Mesothelial cell of epicardium (in vitro differentiated cells): ENCODE measurements around the gene SDR39U1. TPM values are rescaled to one million over a fixed set of nuclear protein-coding genes. Genes with fewer than 3 reads are reported as not detected.

Experiments
- DNase-seq, 2 experiments: peaks; one replicate each; pipeline ENCODE4 v3.0.0; 2021; ENCODE audit warnings: low spot score in 2 of 2; ENCODE audit not compliant: unreplicated experiment in 2 of 2
- H3K27ac Mint-ChIP-seq: 2 replicates; pipeline ENCODE4 v1.8.0; 2021; ENCODE audit warnings: mixed read lengths
- H3K27me3 Mint-ChIP-seq: 2 replicates; pipeline ENCODE4 v1.8.0; 2021; ENCODE audit warnings: low read depth, mixed read lengths
- H3K36me3 Mint-ChIP-seq: 2 replicates; pipeline ENCODE4 v1.8.0; 2021; ENCODE audit warnings: mixed read lengths
- H3K4me1 Mint-ChIP-seq: 2 replicates; pipeline ENCODE4 v1.8.0; 2021; ENCODE audit warnings: mixed read lengths
- H3K4me3 Mint-ChIP-seq: 2 replicates; pipeline ENCODE4 v1.8.0; 2021; ENCODE audit warnings: mild to moderate bottlenecking, moderate library complexity, mixed read lengths
- H3K9me3 Mint-ChIP-seq: 2 replicates; pipeline ENCODE4 v1.8.0; 2021; ENCODE audit warnings: mixed read lengths
- total RNA-seq: library from RNA; stranded (reverse); gene quantifications from 3 replicates; pipeline ENCODE4 v1.2.1, GENCODE V29; 2021
- TF ChIP-seq, protein P1 (sequence below): fragments of 200-600 bp; sonication (generic); IDR thresholded peaks from one replicate; pipeline ENCODE4 v1.5.0; 2021; ENCODE audit warnings: antibody characterized with exemption; ENCODE audit not compliant: unreplicated experiment

Gene SDR39U1
- total RNA-seq, 1 donor from 2014 or later = 69.3 TPM

DNA sequence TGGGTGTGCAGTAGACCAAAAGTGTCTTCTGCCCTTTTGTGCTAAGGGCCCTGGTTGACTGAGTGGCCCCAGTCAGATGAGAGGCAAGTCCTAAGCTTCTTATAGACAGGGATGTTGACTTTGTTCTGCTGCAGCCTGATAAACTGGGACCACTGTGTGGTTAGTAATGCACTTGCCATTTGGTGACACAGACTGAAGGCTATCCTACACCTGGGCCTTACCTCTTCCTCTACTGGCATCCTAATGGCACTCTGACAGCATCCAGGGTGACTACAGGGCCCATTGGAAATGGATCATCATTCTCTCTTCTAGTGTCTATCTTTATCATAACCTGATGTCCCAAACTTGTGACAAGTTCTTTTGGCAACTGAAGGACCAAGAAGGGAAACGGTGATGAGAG lies 3.3 kb downstream of the SDR39U1 start:
- no peaks in the 10 kb centered on the region for H3K9me3 Mint-ChIP-seq
- DNase-seq = no peak
- H3K27ac Mint-ChIP-seq = no peak overlapping the region
- H3K4me3 Mint-ChIP-seq = no peak overlapping the region
- TF ChIP-seq, protein P1, sequence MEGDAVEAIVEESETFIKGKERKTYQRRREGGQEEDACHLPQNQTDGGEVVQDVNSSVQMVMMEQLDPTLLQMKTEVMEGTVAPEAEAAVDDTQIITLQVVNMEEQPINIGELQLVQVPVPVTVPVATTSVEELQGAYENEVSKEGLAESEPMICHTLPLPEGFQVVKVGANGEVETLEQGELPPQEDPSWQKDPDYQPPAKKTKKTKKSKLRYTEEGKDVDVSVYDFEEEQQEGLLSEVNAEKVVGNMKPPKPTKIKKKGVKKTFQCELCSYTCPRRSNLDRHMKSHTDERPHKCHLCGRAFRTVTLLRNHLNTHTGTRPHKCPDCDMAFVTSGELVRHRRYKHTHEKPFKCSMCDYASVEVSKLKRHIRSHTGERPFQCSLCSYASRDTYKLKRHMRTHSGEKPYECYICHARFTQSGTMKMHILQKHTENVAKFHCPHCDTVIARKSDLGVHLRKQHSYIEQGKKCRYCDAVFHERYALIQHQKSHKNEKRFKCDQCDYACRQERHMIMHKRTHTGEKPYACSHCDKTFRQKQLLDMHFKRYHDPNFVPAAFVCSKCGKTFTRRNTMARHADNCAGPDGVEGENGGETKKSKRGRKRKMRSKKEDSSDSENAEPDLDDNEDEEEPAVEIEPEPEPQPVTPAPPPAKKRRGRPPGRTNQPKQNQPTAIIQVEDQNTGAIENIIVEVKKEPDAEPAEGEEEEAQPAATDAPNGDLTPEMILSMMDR = no peak
- peaks cover 17% of the 10 kb centered on the region for H3K4me1 Mint-ChIP-seq
- peaks cover 15% of the 10 kb centered on the region for H3K36me3 Mint-ChIP-seq
- no peaks in the 10 kb centered on the region for H3K27me3 Mint-ChIP-seq

- H3K36me3 Mint-ChIP-seq = peaks cover 13% of the 10 kb centered on the region
- H3K27ac Mint-ChIP-seq = no peak overlapping the region
- H3K9me3 Mint-ChIP-seq = no peaks in the 10 kb centered on the region
- no peak overlapping the region for H3K4me3 Mint-ChIP-seq
- TF ChIP-seq, protein P1 = no peak
- no peak for DNase-seq
- H3K27me3 Mint-ChIP-seq = no peaks in the 10 kb centered on the region
- peaks cover 14% of the 10 kb centered on the region for H3K4me1 Mint-ChIP-seq
Observed at GRCh38 chr14:24438223-24439097, 4.1 kb downstream of the SDR39U1 start.

GRCh38 chr14:24437736-24438067 lies 4.9 kb downstream of the SDR39U1 start:
- DNase-seq = no peak
- Mint-ChIP-seq H3K9me3 (no peaks in the 10 kb centered on the region), H3K36me3 (peaks cover 18% of the 10 kb centered on the region), H3K4me1 (peaks cover 17% of the 10 kb centered on the region), H3K27ac (no peak overlapping the region), H3K27me3 (no peaks in the 10 kb centered on the region), H3K4me3 (no peak overlapping the region)
- TF ChIP-seq, protein P1 = no peak

GRCh38 chr14:24437020-24437735 lies 5.4 kb downstream of the SDR39U1 start:
- no peak for DNase-seq
- Mint-ChIP-seq H3K9me3 (no peaks in the 10 kb centered on the region), H3K4me3 (no peak overlapping the region), H3K36me3 (peaks cover 18% of the 10 kb centered on the region), H3K27me3 (no peaks in the 10 kb centered on the region), H3K4me1 (peaks cover 13% of the 10 kb centered on the region), H3K27ac (no peak overlapping the region)
- TF ChIP-seq, protein P1 = no peak

DNA sequence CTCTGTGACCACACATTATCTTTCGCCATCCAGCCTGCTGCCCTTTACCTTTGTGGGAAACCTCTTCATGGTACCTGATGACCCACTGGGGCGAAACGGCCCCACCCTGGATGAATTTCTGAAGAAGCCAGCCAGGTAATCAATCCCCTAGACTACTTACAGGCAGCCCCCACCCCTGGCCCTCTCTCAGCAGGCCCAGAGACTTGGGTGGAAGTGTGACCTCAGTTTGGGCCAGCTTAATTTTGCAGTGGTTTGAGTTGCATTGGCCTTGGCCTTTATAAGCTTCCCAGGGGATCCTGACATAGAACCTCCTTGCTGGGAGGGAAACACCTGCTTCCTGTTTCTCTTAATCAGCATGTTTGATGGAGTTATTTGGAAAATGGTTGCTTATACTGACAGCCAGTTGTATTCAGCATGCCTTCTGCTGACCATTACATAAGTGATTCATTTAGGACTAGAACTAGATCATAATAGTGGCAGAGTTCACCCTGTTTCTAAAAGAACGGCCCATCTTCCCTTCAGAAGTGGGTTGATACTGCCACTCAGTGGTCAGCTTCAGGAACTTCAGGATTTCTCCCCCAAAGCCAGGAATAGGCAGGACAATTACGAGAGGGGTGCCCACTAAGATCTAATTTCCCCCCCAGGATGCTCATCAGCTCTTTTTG lies 6.1 kb downstream of the SDR39U1 start:
- Mint-ChIP-seq H3K27me3 (no peaks in the 10 kb centered on the region), H3K4me1 (peaks cover 12% of the 10 kb centered on the region), H3K36me3 (peaks cover 23% of the 10 kb centered on the region), H3K4me3 (no peak overlapping the region), H3K27ac (no peak overlapping the region), H3K9me3 (no peaks in the 10 kb centered on the region)
- no peak for DNase-seq
- TF ChIP-seq, protein P1 = peak; percentile 67
